Endothelial cell of umbilical vein (primary cell): ENCODE measurements around the gene SIGLEC8. TPM values are rescaled to one million over a fixed set of nuclear protein-coding genes. Genes with fewer than 3 reads are reported as not detected.

Experiments used
- BruUV-seq: library from RNA; stranded (reverse); fragments of 400-500 nt; replicated peaks from 2 replicates; lab custom pipeline; 2021; lab: Mats Ljungman, UMichigan
- CTCF ChIA-PET: fragments of 300-600, 350-600 bp; sonication (Branson Sonifier 250); formaldehyde crosslinking; loops from one replicate; lab custom pipeline; 2021; ENCODE audit warnings: antibody characterized with exemption, inconsistent platforms; lab: Charles Lee
- POLR2A ChIA-PET: fragments of 300-600, 350-600 bp; sonication (Branson Sonifier 250); formaldehyde crosslinking; loops from one replicate; lab custom pipeline; 2021; ENCODE audit warnings: antibody characterized with exemption, inconsistent platforms; lab: Charles Lee
- DNase-seq: peaks from one replicate; pipeline ENCODE4 v3.0.0-alpha.2; 2011; ENCODE audit warnings: low read depth, low spot score
- FAIRE-seq: peaks from 2 replicates; lab custom pipeline; 2011; peaks lifted over from hg19 to GRCh38; lab: Jason Lieb, UNC
- H2AFZ ChIP-seq: 2 replicates; pipeline ENCODE4 v1.6.0; 2012; ENCODE audit warnings: low read depth, low read length, control low read depth, inconsistent platforms
- H3K27ac ChIP-seq: 2 replicates; pipeline ENCODE4 v1.5.1; 2011; ENCODE audit warnings: low read depth, mild to moderate bottlenecking, control low read depth, low read length, moderate library complexity; ENCODE audit not compliant: insufficient read depth
- H3K27me3 ChIP-seq, 2 experiments: 2 replicates each; pipeline versions ENCODE4 v1.6.0 to v1.6.1; 2011; ENCODE audit warnings: low read length in 2 of 2, mixed read lengths in 1 of 2; ENCODE audit not compliant: control insufficient read depth in 2 of 2, insufficient read depth in 2 of 2
- H3K36me3 ChIP-seq, 2 experiments: 2 replicates in 1 of 2; 3 replicates in 1 of 2; pipeline ENCODE4 v1.5.1; 2011; ENCODE audit warnings: low read length in 2 of 2, mild to moderate bottlenecking in 1 of 2, moderate library complexity in 1 of 2; ENCODE audit not compliant: control insufficient read depth in 2 of 2, insufficient read depth in 2 of 2; ENCODE audit errors: extremely low read depth in 1 of 2
- H3K4me1 ChIP-seq: 3 replicates; pipeline ENCODE4 v1.5.1; 2011; ENCODE audit warnings: mild to moderate bottlenecking, low read length; ENCODE audit not compliant: control insufficient read depth, insufficient read depth; ENCODE audit errors: extremely low read depth
- H3K4me2 ChIP-seq: 2 replicates; pipeline ENCODE4 v1.6.1; 2011; ENCODE audit warnings: low read length, control low read depth, mixed read lengths; ENCODE audit not compliant: insufficient read depth
- H3K4me3 ChIP-seq, 3 experiments: fragments of 200-600 bp in 1 of 3; sonication (generic), shearing (Covaris generic) in 1 of 3; replicated peaks in 1 of 3; 2 replicates each; pipeline ENCODE4 v1.5.1; 2011 to 2016; ENCODE audit warnings: control low read depth in 3 of 3, low read length in 3 of 3, mild to moderate bottlenecking in 2 of 3, inconsistent platforms in 1 of 3, low read depth in 1 of 3, moderate library complexity in 1 of 3; ENCODE audit not compliant: insufficient read depth in 1 of 3
- H3K79me2 ChIP-seq: 2 replicates; pipeline ENCODE4 v1.6.0; 2012; ENCODE audit warnings: low read length, inconsistent platforms; ENCODE audit not compliant: control insufficient read depth, insufficient read depth
- H3K9ac ChIP-seq: replicated peaks from 2 replicates; pipeline ENCODE3; 2011; ENCODE audit warnings: low read length, control low read depth; ENCODE audit not compliant: insufficient read depth; ENCODE audit errors: extremely low read depth
- H3K9me1 ChIP-seq: replicated peaks from 3 replicates; pipeline ENCODE4 v1.6.0; 2011; ENCODE audit warnings: mild to moderate bottlenecking, low read length; ENCODE audit not compliant: control insufficient read depth, insufficient read depth; ENCODE audit errors: extremely low read depth
- H3K9me3 ChIP-seq: replicated peaks from 2 replicates; pipeline ENCODE4 v1.5.1; 2012; ENCODE audit warnings: low read length, inconsistent platforms; ENCODE audit not compliant: control insufficient read depth, insufficient read depth
- H4K20me1 ChIP-seq: replicated peaks from 2 replicates; pipeline ENCODE3; 2011; ENCODE audit warnings: mild to moderate bottlenecking, low read length; ENCODE audit not compliant: control insufficient read depth, insufficient read depth; ENCODE audit errors: extremely low read depth
- EZH2 ChIP-seq: IDR thresholded peaks from 2 replicates; pipeline ENCODE4 v1.6.1; 2012; ENCODE audit warnings: borderline replicate concordance, low read depth, mild to moderate bottlenecking, moderate library complexity, low read length, inconsistent platforms; ENCODE audit not compliant: severe bottlenecking
- FOS ChIP-seq: IDR thresholded peaks from 2 replicates; pipeline ENCODE4 v1.6.1; 2011; ENCODE audit warnings: mild to moderate bottlenecking, low read length, moderate library complexity, borderline replicate concordance; ENCODE audit not compliant: insufficient read depth
- GATA2 ChIP-seq: IDR thresholded peaks from 2 replicates; pipeline ENCODE4 v1.7.0; 2011; ENCODE audit warnings: low read depth, mild to moderate bottlenecking, moderate library complexity, mixed read lengths, low read length; ENCODE audit not compliant: insufficient read length, insufficient read depth
- JUN ChIP-seq: IDR thresholded peaks from 2 replicates; pipeline ENCODE4 v1.6.1; 2011; ENCODE audit warnings: borderline replicate concordance, low read depth; ENCODE audit not compliant: insufficient read length, insufficient read depth
- MYC ChIP-seq: IDR thresholded peaks from one replicate; pipeline ENCODE4 v1.6.1; 2011; ENCODE audit warnings: mild to moderate bottlenecking, low read depth, low read length
- POLR2A ChIP-seq: IDR thresholded peaks from 2 replicates; pipeline ENCODE4 v1.6.1; 2012; ENCODE audit warnings: low read depth, mild to moderate bottlenecking, control low read depth, low read length
- POLR2AphosphoS5 ChIP-seq: IDR thresholded peaks from 2 replicates; pipeline ENCODE4 v1.6.1; 2012; ENCODE audit warnings: low read depth, mild to moderate bottlenecking, control low read depth, low read length, moderate library complexity; ENCODE audit not compliant: insufficient read depth
- dilution Hi-C: fragments of 300-500 bp; cut with MboI; formaldehyde crosslinking; loops from one replicate; pipeline ENCODE4 v1.15.0; 2019; ENCODE audit warnings: low sequenced_read_pairs; ENCODE audit not compliant: extremely low pct_ligation_motif_present
- intact Hi-C: fragments of 100-400 bp; cut with micrococcal nuclease; formaldehyde crosslinking; loops from one replicate; pipeline ENCODE4 v1.10.0; 2022
- polyA plus RNA-seq, 4 experiments: library from polyadenylated mRNA; depleted of rRNA in 3 of 4; stranded (reverse) in 3 of 4; unstranded in 1 of 4; fragments of >200 nt; gene quantifications; 2 replicates each; pipeline versions ENCODE4 v1.2.1 to v1.2.3, GENCODE V29; 2011 to 2012; ENCODE audit warnings: missing spikeins in 1 of 4
- total RNA-seq: library from RNA; stranded (reverse); gene quantifications from 2 replicates; pipeline ENCODE4 v1.2.3, GENCODE V29; 2021
- TF ChIP-seq, protein P1 (sequence below), 2 donors: IDR thresholded peaks; 1 replicate in 1 of 2; 2 replicates in 1 of 2; pipeline ENCODE4 v1.5.1; 2011; ENCODE audit warnings: low read length in 2 of 2, mild to moderate bottlenecking in 2 of 2, moderate library complexity in 2 of 2, control low read depth in 1 of 2, inconsistent platforms in 1 of 2, low read depth in 1 of 2; ENCODE audit not compliant: insufficient read depth in 1 of 2; ENCODE audit errors: extremely low read depth in 1 of 2
- TF ChIP-seq, protein P2 (sequence below): IDR thresholded peaks from 2 replicates; pipeline ENCODE4 v1.6.1; 2011; ENCODE audit not compliant: insufficient read depth, insufficient read length

The SIGLEC8 gene
- total and polyA plus RNA-seq, 2 donors (not counting 3 experiments of a cell fraction or from before 2014, with no cell fraction given) = not detected

DNA sequence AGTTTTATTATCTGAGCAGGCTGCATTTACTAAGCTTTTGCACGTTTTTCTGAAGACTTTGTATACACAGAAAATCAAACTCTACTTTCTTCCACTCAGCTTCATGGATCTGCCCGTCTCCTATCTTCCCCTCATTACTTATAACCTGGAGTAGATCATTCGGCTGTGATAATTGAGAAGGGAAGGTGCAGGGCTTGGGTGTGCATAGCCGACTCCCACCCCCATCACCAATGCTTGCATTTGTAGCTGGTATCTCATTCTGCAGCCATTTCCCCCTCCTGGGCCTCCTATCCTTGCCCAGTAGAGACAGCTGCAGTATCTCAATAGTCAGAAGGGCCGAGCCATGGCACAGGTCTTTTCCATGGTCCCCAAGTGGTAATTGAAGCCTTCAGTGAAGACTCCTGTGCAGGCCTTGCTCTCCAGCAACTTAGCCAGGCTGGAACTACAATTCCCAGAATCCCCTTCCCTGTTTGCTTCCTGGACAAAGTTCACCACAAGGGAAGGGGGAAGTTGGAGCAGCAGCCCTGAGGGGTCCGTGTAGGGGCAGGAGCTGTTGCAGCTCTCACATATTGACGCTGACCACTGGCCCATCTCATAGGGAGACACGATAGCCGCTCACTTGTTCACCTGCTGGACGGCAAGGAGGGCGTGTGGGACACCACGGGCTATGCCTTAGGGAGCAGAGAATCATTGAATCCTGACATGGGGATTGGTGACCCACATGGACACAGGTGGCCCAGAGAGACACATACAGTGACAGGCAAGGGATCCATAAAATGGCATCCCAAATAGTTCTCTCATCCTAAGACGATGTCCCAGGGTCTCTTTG lies 2.1 kb upstream of the SIGLEC8 start:
- Histone ChIP-seq H2AFZ (peak overlapping the region; percentile 65), H3K9ac (no peak overlapping the region), H3K79me2 (no peaks in the 10 kb centered on the region), H3K4me1 (no peaks in the 10 kb centered on the region), H3K4me2 (no peak overlapping the region), H3K36me3 (no peaks in the 10 kb centered on the region), H4K20me1 (no peaks in the 10 kb centered on the region), H3K27me3 (no peaks in the 10 kb centered on the region), H3K27ac (no peak overlapping the region), H3K9me1 (no peaks in the 10 kb centered on the region), H3K4me3 (peak overlapping the region in 2 of 3 experiments; percentile 16 to 20), H3K9me3 (no peaks in the 10 kb centered on the region)
- TF ChIP-seq GATA2 = no peak
- TF ChIP-seq, protein P1, sequence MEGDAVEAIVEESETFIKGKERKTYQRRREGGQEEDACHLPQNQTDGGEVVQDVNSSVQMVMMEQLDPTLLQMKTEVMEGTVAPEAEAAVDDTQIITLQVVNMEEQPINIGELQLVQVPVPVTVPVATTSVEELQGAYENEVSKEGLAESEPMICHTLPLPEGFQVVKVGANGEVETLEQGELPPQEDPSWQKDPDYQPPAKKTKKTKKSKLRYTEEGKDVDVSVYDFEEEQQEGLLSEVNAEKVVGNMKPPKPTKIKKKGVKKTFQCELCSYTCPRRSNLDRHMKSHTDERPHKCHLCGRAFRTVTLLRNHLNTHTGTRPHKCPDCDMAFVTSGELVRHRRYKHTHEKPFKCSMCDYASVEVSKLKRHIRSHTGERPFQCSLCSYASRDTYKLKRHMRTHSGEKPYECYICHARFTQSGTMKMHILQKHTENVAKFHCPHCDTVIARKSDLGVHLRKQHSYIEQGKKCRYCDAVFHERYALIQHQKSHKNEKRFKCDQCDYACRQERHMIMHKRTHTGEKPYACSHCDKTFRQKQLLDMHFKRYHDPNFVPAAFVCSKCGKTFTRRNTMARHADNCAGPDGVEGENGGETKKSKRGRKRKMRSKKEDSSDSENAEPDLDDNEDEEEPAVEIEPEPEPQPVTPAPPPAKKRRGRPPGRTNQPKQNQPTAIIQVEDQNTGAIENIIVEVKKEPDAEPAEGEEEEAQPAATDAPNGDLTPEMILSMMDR (IDR thresholded peaks at IDR 0.05; ENCODE audit: extremely low read depth in 1 of 2, insufficient read depth in 1 of 2, low read depth in 1 of 2, low read length in 2 of 2) = no peak
- TF ChIP-seq EZH2 = no peak
- TF ChIP-seq FOS = no peak
- no peak for TF ChIP-seq MYC
- no peak for TF ChIP-seq POLR2AphosphoS5
- no peak for TF ChIP-seq JUN
- TF ChIP-seq, protein P2, sequence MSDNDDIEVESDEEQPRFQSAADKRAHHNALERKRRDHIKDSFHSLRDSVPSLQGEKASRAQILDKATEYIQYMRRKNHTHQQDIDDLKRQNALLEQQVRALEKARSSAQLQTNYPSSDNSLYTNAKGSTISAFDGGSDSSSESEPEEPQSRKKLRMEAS = no peak
- no peak for TF ChIP-seq POLR2A
- ChIA-PET POLR2A (no interaction called here), CTCF (interaction anchor here (1.2 kb wide), 1 partner anchor 201 kb away, joined by 3 read pairs; no protein-coding TSS in a partner anchor)
- FAIRE-seq = peak; percentile 58
- peak; percentile 9 for DNase-seq
- dilution Hi-C loops (no loop called here), intact Hi-C loops (no loop called here)
- no TSS peak for BruUV-seq
